ENCODE data around the gene AVP.
"Not testable (repeated sequence)": the region's sequence is repeated elsewhere in the genome, so short reads cannot be mapped to it uniquely, and the experiment has no call there.

Gene AVP, protein sequence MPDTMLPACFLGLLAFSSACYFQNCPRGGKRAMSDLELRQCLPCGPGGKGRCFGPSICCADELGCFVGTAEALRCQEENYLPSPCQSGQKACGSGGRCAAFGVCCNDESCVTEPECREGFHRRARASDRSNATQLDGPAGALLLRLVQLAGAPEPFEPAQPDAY
- 0 to 0.09 (median 0) reads per million in 3 donors for total RNA-seq

DNA sequence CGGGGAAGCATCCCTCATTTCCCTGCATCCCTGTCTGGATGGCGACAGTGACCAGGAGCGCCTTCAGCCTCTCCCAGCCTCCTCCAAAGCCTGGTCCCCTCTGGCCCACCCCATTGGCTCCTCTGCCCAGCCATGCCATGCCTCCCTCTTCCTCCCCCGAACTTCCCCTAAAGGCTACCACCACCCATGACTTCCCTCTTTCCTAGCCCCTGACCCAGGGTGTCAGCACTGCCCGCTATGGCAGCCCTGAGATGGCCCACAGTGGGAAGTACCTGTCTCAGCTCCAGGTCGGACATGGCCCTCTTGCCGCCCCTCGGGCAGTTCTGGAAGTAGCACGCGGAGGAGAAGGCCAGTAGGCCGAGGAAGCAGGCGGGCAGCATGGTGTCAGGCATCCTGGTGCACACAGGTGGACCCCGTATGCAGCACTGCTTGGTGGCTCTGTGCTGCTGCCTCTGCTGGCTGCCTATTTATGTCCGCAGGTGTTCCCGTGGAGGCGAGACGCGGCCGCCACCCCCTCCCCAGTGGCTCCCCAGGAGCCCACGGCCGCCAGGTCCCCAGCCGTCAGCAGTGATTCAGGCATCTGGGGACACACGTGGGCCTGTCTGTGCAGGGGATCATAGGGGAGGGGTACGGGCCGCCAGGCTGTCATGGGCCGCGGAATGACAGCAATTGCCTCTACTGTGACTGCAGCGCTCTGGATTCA lies at the start of gene AVP:
AVP (minus strand) TSS at position 442 of the 703 bp plus-strand sequence; CDS start at position 392, 50 bp downstream.
- Histone ChIP-seq H3K4me1 (ENCODE audit: control insufficient read depth, insufficient read depth, low read length, poor library complexity, severe bottlenecking) (peaks cover 8% of the 10 kb centered on the region), H3K4me3 (ENCODE audit: insufficient read depth, low read depth, low read length, poor library complexity, severe bottlenecking) (peak within 1 kb of the TSS; percentile 42), H3K9me3 (ENCODE audit: control insufficient read depth, low read length) (no peaks in the 10 kb centered on the region), H3K27me3 (replicated peaks; ENCODE audit: control insufficient read depth, insufficient read depth, low read length, poor library complexity, severe bottlenecking) (peaks cover 25% of the 10 kb centered on the region), H3K27ac (ENCODE audit: insufficient read depth, low read length, poor library complexity, severe bottlenecking) (no peak within 1 kb of the TSS), H3K36me3 (ENCODE audit: control insufficient read depth, insufficient read depth, low read length) (no peaks in the 10 kb centered on the region)
- DNase-seq = no peak

DNA sequence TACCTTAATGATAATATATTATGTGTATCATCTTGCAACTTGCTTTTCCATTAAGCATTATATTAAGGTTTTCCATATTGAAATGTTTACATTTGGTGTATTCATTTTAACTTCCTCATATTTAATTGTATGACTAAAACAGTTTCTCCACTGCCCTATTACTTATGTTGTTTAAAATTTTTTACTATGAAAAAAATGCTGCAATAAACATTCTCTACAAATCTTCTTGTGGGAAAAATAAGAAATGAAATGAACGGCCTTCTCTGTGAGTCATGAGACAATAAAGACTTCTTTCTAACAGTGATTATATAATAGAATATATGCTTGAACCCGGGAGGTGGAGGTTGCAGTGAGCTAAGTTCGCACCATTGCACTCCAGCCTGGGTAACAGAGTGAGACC lies 49.6 kb upstream of the AVP start:
- Histone ChIP-seq H3K27ac (ENCODE audit: insufficient read depth, low read length, poor library complexity, severe bottlenecking) (no peak overlapping the region), H3K4me1 (ENCODE audit: control insufficient read depth, insufficient read depth, low read length, poor library complexity, severe bottlenecking) (no peaks in the 10 kb centered on the region), H3K27me3 (replicated peaks; ENCODE audit: control insufficient read depth, insufficient read depth, low read length, poor library complexity, severe bottlenecking) (no peaks in the 10 kb centered on the region), H3K4me3 (ENCODE audit: insufficient read depth, low read depth, low read length, poor library complexity, severe bottlenecking) (no peak overlapping the region), H3K36me3 (ENCODE audit: control insufficient read depth, insufficient read depth, low read length) (no peaks in the 10 kb centered on the region), H3K9me3 (ENCODE audit: control insufficient read depth, low read length) (no peaks in the 10 kb centered on the region)
- no peak for DNase-seq

DNA sequence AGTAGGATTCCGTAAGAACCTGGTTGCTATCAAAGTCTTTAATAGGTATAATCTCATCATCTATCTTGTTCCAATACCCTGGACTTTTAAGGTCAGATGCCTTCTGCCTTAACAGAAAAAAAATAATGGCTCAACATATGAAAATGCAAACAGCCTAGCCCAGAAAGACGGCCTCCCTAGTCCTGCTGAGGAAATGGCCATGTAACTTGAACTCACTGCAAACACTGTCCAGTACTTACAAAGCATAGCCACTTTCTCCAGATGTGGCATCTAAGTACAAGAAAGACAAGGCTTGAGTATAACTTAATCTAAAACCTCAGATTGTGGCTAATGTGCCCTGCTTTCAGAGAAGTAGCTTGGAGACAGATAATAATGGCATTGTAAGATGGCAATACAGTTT lies 48.6 kb upstream of the AVP start:
- Histone ChIP-seq H3K36me3 (ENCODE audit: control insufficient read depth, insufficient read depth, low read length) (no peaks in the 10 kb centered on the region), H3K27me3 (replicated peaks; ENCODE audit: control insufficient read depth, insufficient read depth, low read length, poor library complexity, severe bottlenecking) (no peaks in the 10 kb centered on the region), H3K4me1 (ENCODE audit: control insufficient read depth, insufficient read depth, low read length, poor library complexity, severe bottlenecking) (no peaks in the 10 kb centered on the region), H3K9me3 (ENCODE audit: control insufficient read depth, low read length) (no peaks in the 10 kb centered on the region), H3K27ac (ENCODE audit: insufficient read depth, low read length, poor library complexity, severe bottlenecking) (no peak overlapping the region), H3K4me3 (ENCODE audit: insufficient read depth, low read depth, low read length, poor library complexity, severe bottlenecking) (no peak overlapping the region)
- no peak for DNase-seq

DNA sequence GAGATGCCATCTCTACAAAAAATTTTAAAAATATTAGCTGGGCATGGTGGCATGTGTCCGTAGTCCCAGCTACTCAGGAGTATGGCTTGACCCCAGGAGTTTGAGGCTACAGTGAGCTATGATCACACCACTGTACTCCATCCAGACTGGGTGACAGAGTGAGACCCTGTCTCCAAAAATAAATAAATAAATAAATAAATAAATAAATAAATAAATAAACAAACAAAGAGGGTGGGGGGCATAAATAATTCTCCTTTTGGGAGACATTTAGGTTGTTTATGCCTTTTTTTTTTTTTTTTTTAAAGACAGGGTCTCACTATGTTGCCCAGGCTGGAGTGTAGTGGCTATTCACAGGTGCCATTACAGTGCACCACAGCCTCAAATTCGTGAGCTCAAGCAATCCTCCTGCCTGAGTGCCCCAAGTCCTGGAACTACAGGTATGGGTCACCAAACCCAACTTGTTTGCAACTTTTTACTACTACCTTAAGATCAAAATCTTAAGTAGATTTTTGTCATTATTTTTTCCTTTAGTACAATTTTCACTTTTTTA lies 45.6 kb upstream of the AVP start:
- Histone ChIP-seq H3K27me3 (replicated peaks; ENCODE audit: control insufficient read depth, insufficient read depth, low read length, poor library complexity, severe bottlenecking) (no peaks in the 10 kb centered on the region), H3K4me1 (ENCODE audit: control insufficient read depth, insufficient read depth, low read length, poor library complexity, severe bottlenecking) (no peaks in the 10 kb centered on the region), H3K9me3 (ENCODE audit: control insufficient read depth, low read length) (no peaks in the 10 kb centered on the region), H3K27ac (ENCODE audit: insufficient read depth, low read length, poor library complexity, severe bottlenecking) (no peak overlapping the region), H3K36me3 (ENCODE audit: control insufficient read depth, insufficient read depth, low read length) (no peaks in the 10 kb centered on the region), H3K4me3 (ENCODE audit: insufficient read depth, low read depth, low read length, poor library complexity, severe bottlenecking) (no peak overlapping the region)
- no peak for DNase-seq

DNA sequence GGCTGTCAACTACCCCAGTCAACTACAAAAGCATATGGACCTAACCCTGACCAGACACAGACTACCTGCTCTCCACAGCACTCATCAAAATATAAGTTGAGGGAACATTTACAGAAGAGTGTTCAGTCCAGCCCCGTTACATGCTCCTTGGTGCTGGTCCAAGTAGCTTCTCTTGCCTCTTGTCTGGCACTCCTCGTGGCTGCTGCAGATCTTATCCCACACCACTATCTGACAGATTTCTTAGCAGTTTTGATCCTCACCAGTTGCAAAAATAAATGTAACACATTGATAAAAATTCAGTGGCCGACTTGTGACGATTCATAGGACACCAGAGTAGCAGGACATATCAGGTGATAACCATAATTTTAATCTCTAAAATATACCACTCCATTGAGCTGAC lies 44.6 kb upstream of the AVP start:
- no peak for DNase-seq
- no peaks in the 10 kb centered on the region for H3K27me3 ChIP-seq (replicated peaks; ENCODE audit: control insufficient read depth, insufficient read depth, low read length, poor library complexity, severe bottlenecking)
- H3K36me3 ChIP-seq (ENCODE audit: control insufficient read depth, insufficient read depth, low read length) = no peaks in the 10 kb centered on the region
- H3K27ac ChIP-seq (ENCODE audit: insufficient read depth, low read length, poor library complexity, severe bottlenecking) = no peak overlapping the region
- no peaks in the 10 kb centered on the region for H3K9me3 ChIP-seq (ENCODE audit: control insufficient read depth, low read length)
- no peaks in the 10 kb centered on the region for H3K4me1 ChIP-seq (ENCODE audit: control insufficient read depth, insufficient read depth, low read length, poor library complexity, severe bottlenecking)
- H3K4me3 ChIP-seq (ENCODE audit: insufficient read depth, low read depth, low read length, poor library complexity, severe bottlenecking) = no peak overlapping the region

DNA sequence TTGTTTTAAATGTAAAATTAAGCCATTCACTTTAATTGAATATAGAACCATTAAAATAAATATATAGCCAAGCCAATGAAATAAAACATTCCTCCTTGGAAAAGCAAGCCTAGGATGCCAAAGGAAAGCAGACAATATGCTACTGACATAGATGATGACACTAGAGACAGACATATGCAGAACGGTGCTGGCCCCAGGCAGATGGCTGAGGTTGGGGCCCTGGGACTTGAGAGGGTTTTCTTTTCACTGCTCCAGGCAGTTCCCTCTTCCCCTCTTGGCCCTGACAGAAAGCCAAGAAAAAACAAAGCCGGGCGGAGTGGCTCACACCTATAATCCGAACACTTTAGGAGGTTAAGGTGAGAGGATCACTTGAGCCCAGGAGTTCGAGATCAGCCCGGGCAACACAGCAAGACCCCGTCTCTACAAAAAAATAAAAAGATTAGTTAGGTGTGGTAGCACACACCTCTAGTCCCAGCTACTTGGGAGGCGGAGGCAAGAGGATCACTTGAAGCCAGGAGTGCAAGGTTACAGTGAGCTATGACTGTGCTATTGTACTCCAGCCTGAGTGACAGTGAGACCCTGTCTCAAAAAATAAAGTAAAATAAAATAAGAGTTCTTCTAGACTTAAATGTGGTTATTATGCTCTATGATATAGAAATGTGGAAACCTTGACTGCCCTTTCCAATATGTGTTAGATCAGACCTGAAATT lies 43.9 kb upstream of the AVP start:
- H3K9me3 ChIP-seq (ENCODE audit: control insufficient read depth, low read length) = no peaks in the 10 kb centered on the region
- no peaks in the 10 kb centered on the region for H3K36me3 ChIP-seq (ENCODE audit: control insufficient read depth, insufficient read depth, low read length)
- H3K4me1 ChIP-seq (ENCODE audit: control insufficient read depth, insufficient read depth, low read length, poor library complexity, severe bottlenecking) = peaks cover 2% of the 10 kb centered on the region
- H3K27me3 ChIP-seq (replicated peaks; ENCODE audit: control insufficient read depth, insufficient read depth, low read length, poor library complexity, severe bottlenecking) = no peaks in the 10 kb centered on the region
- H3K4me3 ChIP-seq (ENCODE audit: insufficient read depth, low read depth, low read length, poor library complexity, severe bottlenecking) = no peak overlapping the region
- no peak for DNase-seq
- no peak overlapping the region for H3K27ac ChIP-seq (ENCODE audit: insufficient read depth, low read length, poor library complexity, severe bottlenecking)

DNA sequence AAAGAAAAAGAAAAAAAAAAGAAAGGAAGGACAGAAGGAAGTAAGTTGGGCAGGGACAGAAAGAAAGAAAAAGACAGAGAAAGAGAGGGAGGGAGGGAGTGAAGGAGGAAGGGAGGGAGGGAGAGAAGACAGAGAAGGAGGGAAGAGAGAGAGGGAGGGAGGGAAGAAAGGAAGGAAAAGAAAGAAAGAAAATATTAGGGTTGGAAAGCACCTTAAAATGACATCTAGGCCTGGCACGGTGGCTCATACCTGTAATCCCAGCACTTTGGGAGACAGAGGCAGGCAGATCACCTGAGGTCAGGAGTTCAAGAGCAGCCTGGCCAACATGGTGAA lies 42.0 kb upstream of the AVP start:
- no peak overlapping the region for H3K4me3 ChIP-seq (ENCODE audit: insufficient read depth, low read depth, low read length, poor library complexity, severe bottlenecking)
- no peak for DNase-seq
- H3K9me3 ChIP-seq (ENCODE audit: control insufficient read depth, low read length) = no peaks in the 10 kb centered on the region
- no peaks in the 10 kb centered on the region for H3K36me3 ChIP-seq (ENCODE audit: control insufficient read depth, insufficient read depth, low read length)
- no peak overlapping the region for H3K27ac ChIP-seq (ENCODE audit: insufficient read depth, low read length, poor library complexity, severe bottlenecking)
- H3K27me3 ChIP-seq (replicated peaks; ENCODE audit: control insufficient read depth, insufficient read depth, low read length, poor library complexity, severe bottlenecking) = no peaks in the 10 kb centered on the region
- peaks cover 11% of the 10 kb centered on the region for H3K4me1 ChIP-seq (ENCODE audit: control insufficient read depth, insufficient read depth, low read length, poor library complexity, severe bottlenecking)

DNA sequence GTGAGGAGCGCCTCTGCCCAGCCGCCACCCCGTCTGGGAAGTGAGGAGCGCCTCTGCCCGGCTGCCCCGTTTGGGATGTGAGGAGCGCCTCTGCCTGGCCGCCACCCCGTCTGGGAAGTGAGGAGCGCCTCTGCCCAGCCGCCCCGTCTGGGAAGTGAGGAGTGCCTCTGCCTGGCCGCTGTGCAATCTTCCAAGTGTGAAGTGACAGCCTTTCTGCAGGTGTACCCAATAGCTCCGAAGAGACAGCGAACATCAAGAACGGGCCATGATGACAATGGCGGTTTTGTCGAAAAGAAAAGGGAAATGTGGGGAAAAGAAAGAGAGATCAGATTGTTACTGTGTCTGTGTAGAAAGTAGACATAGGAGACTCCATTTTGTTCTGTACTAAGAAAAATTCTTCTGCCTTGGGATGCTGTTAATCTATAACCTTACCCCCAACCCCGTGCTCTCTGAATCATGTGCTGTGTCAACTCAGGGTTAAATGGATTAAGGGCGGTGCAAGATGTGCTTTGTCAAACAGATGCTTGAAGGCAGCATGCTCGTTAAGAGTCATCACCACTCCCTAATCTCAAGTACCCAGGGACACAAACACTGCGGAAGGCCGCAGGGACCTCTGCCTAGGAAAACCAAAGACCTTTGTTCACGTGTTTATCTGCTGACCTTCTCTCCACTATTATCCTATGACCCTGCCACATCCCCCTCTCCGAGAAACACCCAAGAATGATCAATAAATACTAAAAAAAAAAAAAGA lies 41.4 kb upstream of the AVP start:
- H3K27me3 ChIP-seq (replicated peaks; ENCODE audit: control insufficient read depth, insufficient read depth, low read length, poor library complexity, severe bottlenecking); H3K9me3 ChIP-seq (ENCODE audit: control insufficient read depth, low read length); H3K27ac ChIP-seq (ENCODE audit: insufficient read depth, low read length, poor library complexity, severe bottlenecking); DNase-seq; H3K36me3 ChIP-seq (ENCODE audit: control insufficient read depth, insufficient read depth, low read length); H3K4me3 ChIP-seq (ENCODE audit: insufficient read depth, low read depth, low read length, poor library complexity, severe bottlenecking): not testable (repeated sequence)
- peaks cover 17% of the 10 kb centered on the region for H3K4me1 ChIP-seq (ENCODE audit: control insufficient read depth, insufficient read depth, low read length, poor library complexity, severe bottlenecking)

DNA sequence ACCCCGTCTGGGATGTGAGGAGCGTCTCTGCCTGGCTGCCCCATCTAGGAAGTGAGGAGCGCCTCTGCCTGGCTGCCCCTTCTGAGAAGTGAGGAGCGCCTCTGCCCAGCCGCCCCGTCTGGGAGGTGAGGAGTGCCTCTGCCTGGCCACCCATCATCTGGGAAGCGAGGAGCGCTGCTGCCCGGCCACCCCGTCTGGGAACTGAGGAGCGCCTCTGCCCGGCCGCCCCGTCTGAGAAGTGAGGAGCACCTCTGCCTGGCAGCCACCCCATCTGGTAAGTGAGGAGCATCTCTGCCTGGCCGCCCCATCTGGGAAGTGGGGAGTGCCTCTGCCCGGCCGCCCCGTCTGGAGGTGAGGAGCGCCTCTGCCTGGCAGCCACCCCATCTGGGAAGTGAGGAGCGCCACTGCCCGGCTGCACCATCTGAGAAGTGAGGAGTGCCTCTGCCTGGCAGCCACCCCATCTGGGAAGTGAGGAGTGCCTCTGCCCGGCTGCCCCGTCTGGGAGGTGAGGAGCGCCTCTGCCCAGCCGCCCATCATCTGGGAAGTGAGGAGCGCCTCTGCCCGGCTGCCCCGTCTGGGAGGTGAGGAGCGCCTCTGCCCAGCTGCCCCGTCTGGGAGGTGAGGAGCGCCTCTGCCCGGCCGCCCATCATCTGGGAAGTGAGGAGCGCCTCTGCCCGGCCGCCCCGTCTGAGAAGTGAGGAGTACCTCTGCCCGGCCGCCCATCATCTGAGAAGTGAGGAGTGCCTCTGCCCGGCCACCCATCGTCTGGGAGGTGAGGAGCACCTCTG lies 40.4 kb upstream of the AVP start:
- H3K9me3 ChIP-seq (ENCODE audit: control insufficient read depth, low read length); H3K36me3 ChIP-seq (ENCODE audit: control insufficient read depth, insufficient read depth, low read length); H3K4me3 ChIP-seq (ENCODE audit: insufficient read depth, low read depth, low read length, poor library complexity, severe bottlenecking); DNase-seq; H3K27me3 ChIP-seq (replicated peaks; ENCODE audit: control insufficient read depth, insufficient read depth, low read length, poor library complexity, severe bottlenecking); H3K27ac ChIP-seq (ENCODE audit: insufficient read depth, low read length, poor library complexity, severe bottlenecking): not testable (repeated sequence)
- H3K4me1 ChIP-seq (ENCODE audit: control insufficient read depth, insufficient read depth, low read length, poor library complexity, severe bottlenecking) = peaks cover 21% of the 10 kb centered on the region

All from effector memory CD4-positive, alpha-beta T cell (primary cell).